PC-3 (cell line): ENCODE results near the gene TGM4. TPM values are rescaled to one million over a fixed set of nuclear protein-coding genes. Genes with fewer than 3 reads are reported as not detected.

ENCODE experiments used
- ATAC-seq: fragments of 200-7000 bp; cut with Tn5 transposase; 2 replicates; pipeline ENCODE4 v1.9.1; 2020; ENCODE audit warnings: mild to moderate bottlenecking, moderate library complexity
- BruUV-seq: library from RNA; stranded (reverse); fragments of 400-500 nt; replicated peaks from 2 replicates; lab custom pipeline; 2021; lab: Mats Ljungman, UMichigan
- CTCF ChIA-PET: fragments of 300-600 bp; sonication (Branson Sonifier 250); formaldehyde crosslinking; loops from one replicate; lab custom pipeline; 2022; ENCODE audit warnings: antibody characterized with exemption; lab: Charles Lee
- POLR2A ChIA-PET: fragments of 300-600 bp; sonication (Branson Sonifier 250); formaldehyde crosslinking; loops from one replicate; lab custom pipeline; 2022; ENCODE audit warnings: antibody characterized with exemption; ENCODE audit not compliant: unreplicated experiment; lab: Charles Lee
- DNase-seq: peaks from one replicate; pipeline ENCODE4 v3.0.0-alpha.2; 2015
- H2AFZ ChIP-seq: fragments of 300-600 bp; sonication (generic); 2 replicates; pipeline ENCODE4 v1.6.0; 2016; ENCODE audit warnings: antibody characterized with exemption, low read length
- H3F3A ChIP-seq: fragments of 300-600 bp; sonication (generic); one replicate; pipeline ENCODE4 v1.6.0; 2017; ENCODE audit warnings: antibody characterized with exemption, low read length, control low read depth, mild to moderate bottlenecking; ENCODE audit not compliant: unreplicated experiment
- H3K27ac ChIP-seq: fragments of 300-600 bp; sonication (generic); 2 replicates; pipeline ENCODE4 v1.5.1; 2016; ENCODE audit warnings: mild to moderate bottlenecking, low read length
- H3K27me3 ChIP-seq: fragments of 300-600 bp; sonication (generic); 2 replicates; pipeline ENCODE4 v1.6.1; 2016; ENCODE audit warnings: low read length, mixed read lengths
- H3K36me3 ChIP-seq: fragments of 300-600 bp; sonication (generic); 2 replicates; pipeline ENCODE4 v1.6.1; 2016; ENCODE audit warnings: low read depth, mixed run types, low read length, mixed read lengths
- H3K4me1 ChIP-seq: fragments of 300-600 bp; sonication (generic); 2 replicates; pipeline ENCODE4 v1.5.1; 2016; ENCODE audit warnings: low read length; ENCODE audit not compliant: insufficient read depth
- H3K4me2 ChIP-seq: fragments of 300-600 bp; sonication (generic); 2 replicates; pipeline ENCODE4 v1.6.0; 2016; ENCODE audit warnings: low read length
- H3K4me3 ChIP-seq: fragments of 300-600 bp; sonication (generic); 2 replicates; pipeline ENCODE4 v1.5.1; 2016; ENCODE audit warnings: mild to moderate bottlenecking, low read length, mixed read lengths
- H3K79me2 ChIP-seq: fragments of 300-600 bp; sonication (generic); 2 replicates; pipeline ENCODE4 v1.6.1; 2017; ENCODE audit warnings: low read length, mixed read lengths
- H3K9ac ChIP-seq: fragments of 300-600 bp; sonication (generic); 2 replicates; pipeline ENCODE4 v1.6.0; 2016; ENCODE audit warnings: mild to moderate bottlenecking, low read length
- H3K9me2 ChIP-seq: fragments of 300-600 bp; sonication (generic); replicated peaks from 2 replicates; pipeline ENCODE4 v1.6.1; 2016; ENCODE audit warnings: mixed run types, low read length, mixed read lengths
- H3K9me3 ChIP-seq: fragments of 300-600 bp; sonication (generic); 2 replicates; pipeline ENCODE4 v1.6.1; 2016; ENCODE audit warnings: low read length, mixed read lengths
- H4K20me1 ChIP-seq: fragments of 300-600 bp; sonication (generic); 2 replicates; pipeline ENCODE4 v1.6.1; 2016; ENCODE audit warnings: low read length, mixed read lengths
- CTCF ChIP-seq: fragments of 300-600 bp; sonication (generic); conservative IDR thresholded peaks from 2 replicates; pipeline ENCODE4 v1.5.1; 2017; ENCODE audit warnings: antibody characterized with exemption, low read depth, mild to moderate bottlenecking, low read length
- EZH2 ChIP-seq: fragments of 300-600 bp; sonication (generic); IDR thresholded peaks from one replicate; pipeline ENCODE4 v1.6.1; 2017; ENCODE audit warnings: antibody characterized with exemption, mild to moderate bottlenecking, low read length; ENCODE audit not compliant: unreplicated experiment
- EZH2phosphoT487 ChIP-seq: fragments of 300-600 bp; sonication (generic); IDR thresholded peaks from 2 replicates; pipeline ENCODE4 v1.6.1; 2018; ENCODE audit warnings: mild to moderate bottlenecking, antibody characterized with exemption, low read length, borderline replicate concordance
- intact Hi-C: fragments of 100-400 bp; cut with micrococcal nuclease; formaldehyde crosslinking; loops from 2 replicates; pipeline ENCODE4 v1.9.0; 2023
- total RNA-seq: library from RNA; depleted of rRNA; stranded (reverse); fragments of >200 nt; gene quantifications from 2 replicates; pipeline ENCODE4 v1.2.3, GENCODE V29; 2014

The TGM4 gene
- total RNA-seq, 1 experiment from 2014 or later, result 1.2 TPM

GRCh38 chr3:44899683-44900367, 25.4 kb downstream of the TGM4 start:
- ATAC-seq, result no peak
- ChIA-PET CTCF (no interaction called here), POLR2A (no interaction called here)
- H3K4me2 ChIP-seq, result no peak overlapping the region
- no peak overlapping the region for H3K27ac ChIP-seq
- H3K4me1 ChIP-seq, result no peaks in the 10 kb centered on the region
- DNase-seq, result no peak
- no peaks in the 10 kb centered on the region for H3K36me3 ChIP-seq
- H3K79me2 ChIP-seq, result no peaks in the 10 kb centered on the region
- H3K9ac ChIP-seq, result no peak overlapping the region
- TF ChIP-seq EZH2 (no peak), EZH2phosphoT487 (no peak), CTCF (no peak)
- no peak overlapping the region for H2AFZ ChIP-seq
- BruUV-seq, result no TSS peak
- H4K20me1 ChIP-seq, result no peaks in the 10 kb centered on the region
- no peaks in the 10 kb centered on the region for H3K27me3 ChIP-seq
- no peaks in the 10 kb centered on the region for H3K9me2 ChIP-seq
- H3K9me3 ChIP-seq, result no peaks in the 10 kb centered on the region
- no peak overlapping the region for H3K4me3 ChIP-seq
- intact Hi-C loops, result no loop called here
- H3F3A ChIP-seq, result no peaks in the 10 kb centered on the region

- Histone ChIP-seq H3K9me2 (no peaks in the 10 kb centered on the region), H3F3A (no peaks in the 10 kb centered on the region), H3K4me3 (no peak overlapping the region), H3K9me3 (no peaks in the 10 kb centered on the region), H4K20me1 (no peaks in the 10 kb centered on the region), H3K27ac (no peak overlapping the region), H3K4me2 (no peak overlapping the region), H3K36me3 (no peaks in the 10 kb centered on the region), H3K9ac (no peak overlapping the region), H2AFZ (no peak overlapping the region), H3K79me2 (no peaks in the 10 kb centered on the region), H3K27me3 (no peaks in the 10 kb centered on the region), H3K4me1 (peaks cover 10% of the 10 kb centered on the region)
- no peak for ATAC-seq
- no peak for TF ChIP-seq EZH2phosphoT487
- TF ChIP-seq CTCF, result no peak
- ChIA-PET CTCF (no interaction called here), POLR2A (no interaction called here)
- no TSS peak for BruUV-seq
- no peak for DNase-seq
- intact Hi-C loops, result no loop called here
These were observed 28.2 kb downstream of the TGM4 start for GRCh38 chr3:44902628-44903027.

GRCh38 chr3:44903314-44903713, 28.9 kb downstream of the TGM4 start:
- no peaks in the 10 kb centered on the region for H3K79me2 ChIP-seq
- ATAC-seq, result peak; percentile 21; the same call in 1 of the 2 replicates
- no TSS peak for BruUV-seq
- intact Hi-C loops, result no loop called here
- H3K4me1 ChIP-seq, result peaks cover 11% of the 10 kb centered on the region
- H3K9ac ChIP-seq, result no peak overlapping the region
- H3F3A ChIP-seq, result no peaks in the 10 kb centered on the region
- no peaks in the 10 kb centered on the region for H3K9me2 ChIP-seq
- H3K27ac ChIP-seq, result no peak overlapping the region
- H3K9me3 ChIP-seq, result no peaks in the 10 kb centered on the region
- no peaks in the 10 kb centered on the region for H3K36me3 ChIP-seq
- H3K4me2 ChIP-seq, result no peak overlapping the region
- H3K27me3 ChIP-seq, result no peaks in the 10 kb centered on the region
- TF ChIP-seq EZH2 (no peak), EZH2phosphoT487 (no peak), CTCF (no peak)
- no peaks in the 10 kb centered on the region for H4K20me1 ChIP-seq
- no peak overlapping the region for H3K4me3 ChIP-seq
- ChIA-PET CTCF (no interaction called here), POLR2A (no interaction called here)
- DNase-seq, result no peak
- no peak overlapping the region for H2AFZ ChIP-seq
